K562 (cell line): ENCODE data around the gene GOLGA5. TPM values are rescaled to one million over a fixed set of nuclear protein-coding genes. Genes with fewer than 3 reads are reported as not detected.

Experiments used
- ATAC-seq: fragments of 200-7000 bp; cut with Tn5 transposase; 3 replicates; pipeline ENCODE4 v1.9.1; 2020; ENCODE audit warnings: moderate library complexity
- BruUV-seq: library from RNA; stranded (reverse); fragments of 400-500 nt; replicated peaks from 2 replicates; lab custom pipeline; 2021; lab: Mats Ljungman, UMichigan
- CTCF ChIA-PET: fragments of 300-600 bp; formaldehyde crosslinking; extraction: SDS; loops from one replicate; lab custom pipeline; 2021; ENCODE audit warnings: low intra/inter-chr PET ratio; lab: Yijun Ruan, JAX
- POLR2A ChIA-PET: fragments of 300-600, 350-650 bp; sonication (Branson Sonifier 250); formaldehyde crosslinking; extraction: SDS; loops from one replicate; lab custom pipeline; 2021; ENCODE audit warnings: antibody characterized with exemption, inconsistent platforms; lab: Yijun Ruan, JAX
- DNase-seq, 4 experiments: peaks; one replicate each; pipeline versions ENCODE4 v3.0.0 to v3.0.0-alpha.2; 2011 to 2018; ENCODE audit warnings: low spot score in 3 of 4, mixed read lengths in 3 of 4; ENCODE audit errors: extremely low read depth in 1 of 4
- FAIRE-seq: peaks from 2 replicates; lab custom pipeline; 2011; peaks lifted over from hg19 to GRCh38; lab: Jason Lieb, UNC
- H2AFZ ChIP-seq: 2 replicates; pipeline ENCODE4 v1.6.0; 2011; ENCODE audit warnings: low read depth, low read length, control low read depth, inconsistent platforms
- H3K27ac ChIP-seq: fragments of 200-600 bp; 3 replicates; pipeline ENCODE4 v1.8.0; 2011; ENCODE audit warnings: low read depth, mild to moderate bottlenecking, control low read depth, inconsistent platforms, low read length, moderate library complexity, mixed read lengths; ENCODE audit errors: extremely low read depth
- H3K27me3 ChIP-seq, 2 experiments: fragments of 300-600 bp in 1 of 2; 2 replicates in 1 of 2; 3 replicates in 1 of 2; pipeline versions ENCODE4 v1.6.0 to v1.8.0; 2011; ENCODE audit warnings: inconsistent platforms in 2 of 2, low read length in 2 of 2, mild to moderate bottlenecking in 1 of 2, mixed read lengths in 1 of 2, moderate library complexity in 1 of 2; ENCODE audit not compliant: control insufficient read depth in 2 of 2, insufficient read depth in 2 of 2
- H3K36me3 ChIP-seq: fragments of 300-600 bp; 3 replicates; pipeline ENCODE4 v1.8.0; 2011; ENCODE audit warnings: mild to moderate bottlenecking, low read length, inconsistent platforms; ENCODE audit not compliant: control insufficient read depth, insufficient read depth
- H3K4me1 ChIP-seq, 2 experiments: fragments of 200-600 bp in 1 of 2; replicated peaks in 1 of 2; 2 replicates in 1 of 2; 3 replicates in 1 of 2; pipeline versions ENCODE4 v1.5.1 to v1.8.0; 2011; ENCODE audit warnings: inconsistent platforms in 2 of 2, low read length in 2 of 2, mild to moderate bottlenecking in 1 of 2, mixed read lengths in 1 of 2, moderate library complexity in 1 of 2; ENCODE audit not compliant: control insufficient read depth in 2 of 2, insufficient read depth in 2 of 2
- H3K4me2 ChIP-seq: 2 replicates; pipeline ENCODE4 v1.6.1; 2011; ENCODE audit warnings: low read length, control low read depth, inconsistent platforms, mixed read lengths; ENCODE audit not compliant: insufficient read depth
- H3K4me3 ChIP-seq: fragments of 200-600 bp; sonication (generic), shearing (Covaris generic); 2 replicates; pipeline ENCODE4 v1.5.1; 2016; ENCODE audit warnings: control low read depth, inconsistent platforms
- H3K79me2 ChIP-seq: fragments of 200-600 bp; 3 replicates; pipeline ENCODE4 v1.8.0; 2011; ENCODE audit warnings: low read length, inconsistent platforms; ENCODE audit not compliant: control insufficient read depth, insufficient read depth
- H3K9ac ChIP-seq, 2 experiments: 2 replicates each; pipeline versions ENCODE4 v1.6.0 to v1.6.1; 2011; ENCODE audit warnings: low read depth in 2 of 2, low read length in 2 of 2, control low read depth in 1 of 2, inconsistent platforms in 1 of 2, mild to moderate bottlenecking in 1 of 2, mixed read lengths in 1 of 2; ENCODE audit not compliant: insufficient read depth in 1 of 2
- H3K9me1 ChIP-seq: one replicate; pipeline ENCODE4 v1.6.0; 2011; ENCODE audit warnings: inconsistent platforms, mild to moderate bottlenecking, low read length, moderate library complexity; ENCODE audit not compliant: control insufficient read depth, insufficient read depth
- H3K9me3 ChIP-seq: replicated peaks from 2 replicates; pipeline ENCODE4 v1.5.1; 2011; ENCODE audit warnings: low read depth, low read length, inconsistent platforms; ENCODE audit not compliant: control insufficient read depth, insufficient read depth
- H4K20me1 ChIP-seq: replicated peaks from 2 replicates; pipeline ENCODE4 v1.6.1; 2011; ENCODE audit warnings: low read length, inconsistent platforms, mixed read lengths; ENCODE audit not compliant: control insufficient read depth, insufficient read depth
- ELF4 ChIP-seq: fragments of 450-650 bp; formaldehyde crosslinking; IDR thresholded peaks from 2 replicates; pipeline ENCODE4 v1.4.0; 2022; ENCODE audit warnings: missing genetic modification characterization
- TFAM ChIP-seq: fragments of 250-450 bp; sonication (Bioruptor Pico); conservative IDR thresholded peaks from 2 replicates; pipeline ENCODE4 v1.5.0; 2021; ENCODE audit warnings: mild to moderate bottlenecking, moderate library complexity
- ZBTB40 ChIP-seq, 2 experiments: fragments of 450-650 bp in 1 of 2; sonication (generic) in 1 of 2; formaldehyde crosslinking in 1 of 2; IDR thresholded peaks; 2 replicates each; pipeline versions ENCODE4 v1.7.1 to v1.9.0; 2016 to 2022; ENCODE audit warnings: inconsistent platforms in 1 of 2, mild to moderate bottlenecking in 1 of 2, missing genetic modification reagents in 1 of 2
- WGBS: fragments of 100-300 bp; shearing (Covaris generic); methylation state at CpG from one replicate; pipeline ENCODE4 v1.1.6; 2016; ENCODE audit warnings: low coverage, mixed read lengths; ENCODE audit not compliant: insufficient coverage; ENCODE audit errors: missing lambda C conversion rate; 5-methylcytosine and 5-hydroxymethylcytosine counted together
- in situ Hi-C: fragments of 300-500 bp; cut with MboI; formaldehyde crosslinking; loops from 4 replicates; pipeline ENCODE4 v1.15.0; 2018; ENCODE audit warnings: inconsistent platforms, mixed read lengths
- intact Hi-C: fragments of 100-400 bp; cut with micrococcal nuclease; formaldehyde crosslinking; loops from 2 replicates; pipeline ENCODE4 v1.14.2; 2022
- polyA plus RNA-seq, 8 experiments: library from polyadenylated mRNA; depleted of rRNA in 4 of 8; stranded (reverse) in 5 of 8; unstranded in 3 of 8; fragments of >200 nt; fragmentation: Nextera tagmentation in 2 of 8; fragmentation: Illumina TruSeq in 1 of 8; extraction: Ambion mirVana in 2 of 8; extraction: Trizol in 1 of 8; gene quantifications; 2 replicates each; pipeline versions ENCODE4 v1.2.1 to v1.2.3, GENCODE V29; 2011 to 2014; ENCODE audit warnings: inconsistent platforms in 1 of 8, missing spikeins in 1 of 8
- total RNA-seq, 7 experiments: library from RNA; depleted of rRNA in 6 of 7; stranded (reverse); fragments of >200 nt in 6 of 7; fragmentation: Illumina TruSeq in 2 of 7; extraction: Trizol in 2 of 7; gene quantifications; 2 replicates each; pipeline versions ENCODE4 v1.2.1 to v1.2.3, GENCODE V29; 2011 to 2021; ENCODE audit warnings: low replicate concordance in 1 of 7
- TF ChIP-seq, protein P1 (sequence below): fragments of 250-450 bp; sonication (Bioruptor Pico); IDR thresholded peaks from 2 replicates; pipeline ENCODE4 v1.5.0; 2020; ENCODE audit warnings: mild to moderate bottlenecking, borderline replicate concordance
- TF ChIP-seq, protein P2 (sequence below): fragments of 250-450 bp; sonication (Bioruptor Pico); IDR thresholded peaks from 2 replicates; pipeline ENCODE4 v1.5.0; 2022; ENCODE audit warnings: mild to moderate bottlenecking
- TF ChIP-seq, protein P3 (sequence below): fragments of 250-450 bp; sonication (Bioruptor Pico); IDR thresholded peaks from 2 replicates; pipeline ENCODE4 v1.5.0; 2020; ENCODE audit warnings: mild to moderate bottlenecking

GOLGA5 gene
- total and polyA plus RNA-seq, 9 of the 15 experiments (the other 6 are each of a cell fraction or from before 2014, with no cell fraction given): 5.7 to 19.6 (median 12.7) TPM

- no TSS peak for BruUV-seq
- under 1% methylated on average over 11 of the region's 11 CpGs for WGBS
- no peak overlapping the region for H2AFZ ChIP-seq
- no peak for TF ChIP-seq ELF4 (CRISPR knock-in tag)
- TF ChIP-seq, protein P1, sequence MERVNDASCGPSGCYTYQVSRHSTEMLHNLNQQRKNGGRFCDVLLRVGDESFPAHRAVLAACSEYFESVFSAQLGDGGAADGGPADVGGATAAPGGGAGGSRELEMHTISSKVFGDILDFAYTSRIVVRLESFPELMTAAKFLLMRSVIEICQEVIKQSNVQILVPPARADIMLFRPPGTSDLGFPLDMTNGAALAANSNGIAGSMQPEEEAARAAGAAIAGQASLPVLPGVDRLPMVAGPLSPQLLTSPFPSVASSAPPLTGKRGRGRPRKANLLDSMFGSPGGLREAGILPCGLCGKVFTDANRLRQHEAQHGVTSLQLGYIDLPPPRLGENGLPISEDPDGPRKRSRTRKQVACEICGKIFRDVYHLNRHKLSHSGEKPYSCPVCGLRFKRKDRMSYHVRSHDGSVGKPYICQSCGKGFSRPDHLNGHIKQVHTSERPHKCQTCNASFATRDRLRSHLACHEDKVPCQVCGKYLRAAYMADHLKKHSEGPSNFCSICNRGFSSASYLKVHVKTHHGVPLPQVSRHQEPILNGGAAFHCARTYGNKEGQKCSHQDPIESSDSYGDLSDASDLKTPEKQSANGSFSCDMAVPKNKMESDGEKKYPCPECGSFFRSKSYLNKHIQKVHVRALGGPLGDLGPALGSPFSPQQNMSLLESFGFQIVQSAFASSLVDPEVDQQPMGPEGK (CRISPR knock-in tag): no peak
- no peak for TF ChIP-seq ZBTB40 (IDR thresholded peaks at IDR 0.05)
- TF ChIP-seq ZBTB40 (CRISPR knock-in tag; IDR thresholded peaks at IDR 0.05): no peak
- TF ChIP-seq, protein P2, sequence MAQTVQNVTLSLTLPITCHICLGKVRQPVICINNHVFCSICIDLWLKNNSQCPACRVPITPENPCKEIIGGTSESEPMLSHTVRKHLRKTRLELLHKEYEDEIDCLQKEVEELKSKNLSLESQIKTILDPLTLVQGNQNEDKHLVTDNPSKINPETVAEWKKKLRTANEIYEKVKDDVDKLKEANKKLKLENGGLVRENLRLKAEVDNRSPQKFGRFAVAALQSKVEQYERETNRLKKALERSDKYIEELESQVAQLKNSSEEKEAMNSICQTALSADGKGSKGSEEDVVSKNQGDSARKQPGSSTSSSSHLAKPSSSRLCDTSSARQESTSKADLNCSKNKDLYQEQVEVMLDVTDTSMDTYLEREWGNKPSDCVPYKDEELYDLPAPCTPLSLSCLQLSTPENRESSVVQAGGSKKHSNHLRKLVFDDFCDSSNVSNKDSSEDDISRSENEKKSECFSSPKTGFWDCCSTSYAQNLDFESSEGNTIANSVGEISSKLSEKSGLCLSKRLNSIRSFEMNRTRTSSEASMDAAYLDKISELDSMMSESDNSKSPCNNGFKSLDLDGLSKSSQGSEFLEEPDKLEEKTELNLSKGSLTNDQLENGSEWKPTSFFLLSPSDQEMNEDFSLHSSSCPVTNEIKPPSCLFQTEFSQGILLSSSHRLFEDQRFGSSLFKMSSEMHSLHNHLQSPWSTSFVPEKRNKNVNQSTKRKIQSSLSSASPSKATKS (CRISPR knock-in tag): no peak
- no peak for TF ChIP-seq TFAM (CRISPR knock-in tag)
- TF ChIP-seq, protein P3, sequence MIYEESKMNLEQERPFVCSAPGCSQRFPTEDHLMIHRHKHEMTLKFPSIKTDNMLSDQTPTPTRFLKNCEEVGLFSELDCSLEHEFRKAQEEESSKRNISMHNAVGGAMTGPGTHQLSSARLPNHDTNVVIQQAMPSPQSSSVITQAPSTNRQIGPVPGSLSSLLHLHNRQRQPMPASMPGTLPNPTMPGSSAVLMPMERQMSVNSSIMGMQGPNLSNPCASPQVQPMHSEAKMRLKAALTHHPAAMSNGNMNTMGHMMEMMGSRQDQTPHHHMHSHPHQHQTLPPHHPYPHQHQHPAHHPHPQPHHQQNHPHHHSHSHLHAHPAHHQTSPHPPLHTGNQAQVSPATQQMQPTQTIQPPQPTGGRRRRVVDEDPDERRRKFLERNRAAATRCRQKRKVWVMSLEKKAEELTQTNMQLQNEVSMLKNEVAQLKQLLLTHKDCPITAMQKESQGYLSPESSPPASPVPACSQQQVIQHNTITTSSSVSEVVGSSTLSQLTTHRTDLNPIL (CRISPR knock-in tag): no peak
Observed at GRCh38 chr14:92886337-92886736, 92.2 kb downstream of the GOLGA5 start.

More at GRCh38 chr14:92886337-92886736, 92.2 kb downstream of the GOLGA5 start:
- H3K4me3 ChIP-seq: no peak overlapping the region
- no peaks in the 10 kb centered on the region for H3K79me2 ChIP-seq
- H3K27me3 ChIP-seq: peaks cover 0 to 7% of the 10 kb centered on the region in 2 experiments; a peak in 3 of 5 replicates
- no peak for FAIRE-seq
- in situ Hi-C loops (no loop called here), intact Hi-C loops (no loop called here)
- no peak overlapping the region for H3K27ac ChIP-seq
- H3K36me3 ChIP-seq: no peaks in the 10 kb centered on the region
- H3K4me2 ChIP-seq: no peak overlapping the region
- no peak for DNase-seq
- ChIA-PET CTCF (no interaction called here), POLR2A (no interaction called here)
- H3K4me1 ChIP-seq: no peaks in the 10 kb centered on the region
- H4K20me1 ChIP-seq: no peaks in the 10 kb centered on the region; the same call in 1 of the 2 replicates
- H3K9me1 ChIP-seq: no peaks in the 10 kb centered on the region
- no peak for ATAC-seq
- no peak overlapping the region for H3K9ac ChIP-seq
- H3K9me3 ChIP-seq: no peaks in the 10 kb centered on the region
